DOHH2 (cell line): ENCODE measurements around the gene RUNX2.

Source experiments
- EZH2phosphoT487 ChIP-seq: fragments of 200-600 bp; sonication (generic); IDR thresholded peaks from 2 replicates; pipeline ENCODE4 v1.6.1; 2017; ENCODE audit warnings: borderline replicate concordance, mild to moderate bottlenecking, antibody characterized with exemption, low read length, moderate library complexity, mixed read lengths
- TF ChIP-seq, protein P1 (sequence below): fragments of 200-600 bp; sonication (generic); IDR thresholded peaks from one replicate; pipeline ENCODE4 v1.5.1; 2014; ENCODE audit warnings: antibody characterized with exemption, mild to moderate bottlenecking, low read depth, low read length; ENCODE audit not compliant: poor library complexity, severe bottlenecking

DNA sequence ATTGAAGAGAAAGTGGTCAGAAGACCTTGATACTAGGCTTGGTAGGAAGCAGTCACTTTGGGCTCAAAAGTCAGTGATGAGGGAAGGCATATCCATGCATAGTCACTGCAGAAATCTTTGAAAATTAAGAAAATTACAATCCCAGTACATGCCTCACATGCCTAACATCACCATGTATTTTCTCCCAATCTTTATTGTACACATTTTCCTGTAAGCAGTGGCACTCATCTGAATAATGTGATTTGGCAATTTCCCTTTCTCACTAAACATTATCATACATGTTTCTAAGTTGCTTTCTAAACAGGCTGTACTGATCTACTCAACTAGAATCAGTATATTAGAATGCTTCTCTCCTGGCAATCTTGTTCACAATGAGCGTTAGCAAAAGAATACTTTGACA is 330.3 kb downstream of the RUNX2 start:
- TF ChIP-seq, protein P1, sequence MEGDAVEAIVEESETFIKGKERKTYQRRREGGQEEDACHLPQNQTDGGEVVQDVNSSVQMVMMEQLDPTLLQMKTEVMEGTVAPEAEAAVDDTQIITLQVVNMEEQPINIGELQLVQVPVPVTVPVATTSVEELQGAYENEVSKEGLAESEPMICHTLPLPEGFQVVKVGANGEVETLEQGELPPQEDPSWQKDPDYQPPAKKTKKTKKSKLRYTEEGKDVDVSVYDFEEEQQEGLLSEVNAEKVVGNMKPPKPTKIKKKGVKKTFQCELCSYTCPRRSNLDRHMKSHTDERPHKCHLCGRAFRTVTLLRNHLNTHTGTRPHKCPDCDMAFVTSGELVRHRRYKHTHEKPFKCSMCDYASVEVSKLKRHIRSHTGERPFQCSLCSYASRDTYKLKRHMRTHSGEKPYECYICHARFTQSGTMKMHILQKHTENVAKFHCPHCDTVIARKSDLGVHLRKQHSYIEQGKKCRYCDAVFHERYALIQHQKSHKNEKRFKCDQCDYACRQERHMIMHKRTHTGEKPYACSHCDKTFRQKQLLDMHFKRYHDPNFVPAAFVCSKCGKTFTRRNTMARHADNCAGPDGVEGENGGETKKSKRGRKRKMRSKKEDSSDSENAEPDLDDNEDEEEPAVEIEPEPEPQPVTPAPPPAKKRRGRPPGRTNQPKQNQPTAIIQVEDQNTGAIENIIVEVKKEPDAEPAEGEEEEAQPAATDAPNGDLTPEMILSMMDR: no peak
- no peak for TF ChIP-seq EZH2phosphoT487
